Neutrophil (primary cell): ENCODE data around the gene KLHDC3.

ENCODE experiments used
- H3K27ac ChIP-seq: fragments of 200-600 bp; sonication (generic); 2 replicates; pipeline ENCODE4 v1.5.1; 2016; ENCODE audit warnings: mild to moderate bottlenecking, moderate library complexity
- H3K27me3 ChIP-seq: fragments of 200-600 bp; sonication (generic); 2 replicates; pipeline ENCODE4 v1.6.0; 2016; ENCODE audit warnings: mild to moderate bottlenecking
- H3K36me3 ChIP-seq: fragments of 200-600 bp; sonication (generic); 2 replicates; pipeline ENCODE4 v1.5.1; 2017
- H3K4me1 ChIP-seq, 2 experiments: fragments of 200-600 bp in 1 of 2; sonication (generic) in 1 of 2; 1 replicate in 1 of 2; 2 replicates in 1 of 2; pipeline versions ENCODE4 v1.5.1 to v1.6.1; 2013 to 2016; ENCODE audit warnings: low read depth in 1 of 2, low read length in 1 of 2, mild to moderate bottlenecking in 1 of 2, moderate library complexity in 1 of 2; ENCODE audit not compliant: control insufficient read depth in 1 of 2, insufficient read depth in 1 of 2
- H3K4me3 ChIP-seq, 2 experiments: fragments of 200-600 bp in 1 of 2; sonication (generic) in 1 of 2; 1 replicate in 1 of 2; 2 replicates in 1 of 2; pipeline ENCODE4 v1.5.1; 2013 to 2016; ENCODE audit warnings: low read depth in 1 of 2, low read length in 1 of 2, mild to moderate bottlenecking in 1 of 2, moderate library complexity in 1 of 2
- H3K9me3 ChIP-seq: fragments of 200-600 bp; sonication (generic); 2 replicates; pipeline ENCODE4 v1.5.1; 2016
- CTCF ChIP-seq: fragments of 200-600 bp; sonication (generic); IDR thresholded peaks from 2 replicates; pipeline ENCODE4 v1.5.1; 2016; ENCODE audit warnings: antibody characterized with exemption

KLHDC3 gene

GRCh38 chr6:43032326-43032725, 18.3 kb downstream of the KLHDC3 start:
- Histone ChIP-seq H3K27ac (no peak overlapping the region), H3K4me1 (no peaks in the 10 kb centered on the region), H3K4me3 (no peak overlapping the region), H3K9me3 (no peaks in the 10 kb centered on the region), H3K36me3 (peaks cover 85% of the 10 kb centered on the region), H3K27me3 (no peaks in the 10 kb centered on the region)
- TF ChIP-seq CTCF: no peak

- H3K36me3 ChIP-seq: peaks cover 85% of the 10 kb centered on the region
Measured at GRCh38 chr6:43033496-43034189, 19.6 kb downstream of the KLHDC3 start.

GRCh38 chr6:43034190-43034525, 20.1 kb downstream of the KLHDC3 start:
- no peak for TF ChIP-seq CTCF
- peaks cover 85% of the 10 kb centered on the region for H3K36me3 ChIP-seq

More at GRCh38 chr6:43033496-43034189, 19.6 kb downstream of the KLHDC3 start:
- H3K4me3 ChIP-seq: no peak overlapping the region
- H3K27me3 ChIP-seq: no peaks in the 10 kb centered on the region
- no peaks in the 10 kb centered on the region for H3K4me1 ChIP-seq
- H3K9me3 ChIP-seq: no peaks in the 10 kb centered on the region
- no peak for TF ChIP-seq CTCF
- no peak overlapping the region for H3K27ac ChIP-seq

GRCh38 chr6:43035495-43036194, 21.6 kb downstream of the KLHDC3 start:
- Histone ChIP-seq H3K4me1 (no peaks in the 10 kb centered on the region), H3K27me3 (no peaks in the 10 kb centered on the region), H3K27ac (no peak overlapping the region), H3K36me3 (peaks cover 83% of the 10 kb centered on the region), H3K4me3 (no peak overlapping the region), H3K9me3 (no peaks in the 10 kb centered on the region)
- TF ChIP-seq CTCF: no peak

More at GRCh38 chr6:43034190-43034525, 20.1 kb downstream of the KLHDC3 start:
- H3K27me3 ChIP-seq: no peaks in the 10 kb centered on the region
- H3K27ac ChIP-seq: no peak overlapping the region
- no peaks in the 10 kb centered on the region for H3K9me3 ChIP-seq
- no peaks in the 10 kb centered on the region for H3K4me1 ChIP-seq
- H3K4me3 ChIP-seq: no peak overlapping the region

GRCh38 chr6:43036712-43037111, 22.7 kb downstream of the KLHDC3 start:
- H3K27me3 ChIP-seq: no peaks in the 10 kb centered on the region
- no peak overlapping the region for H3K27ac ChIP-seq
- H3K4me1 ChIP-seq: no peaks in the 10 kb centered on the region
- no peak overlapping the region for H3K4me3 ChIP-seq
- H3K9me3 ChIP-seq: no peaks in the 10 kb centered on the region
- peaks cover 88% of the 10 kb centered on the region for H3K36me3 ChIP-seq
- no peak for TF ChIP-seq CTCF
